ENCODE results near the gene FOCAD. TPM values are rescaled to one million over a fixed set of nuclear protein-coding genes. Genes with fewer than 3 reads are reported as not detected.

Gene FOCAD
- total and polyA plus RNA-seq, 2 experiments from 2014 or later: 20.8 to 67.4 TPM

- in situ Hi-C loops (cut with MboI): no loop called here
- Histone ChIP-seq H3K9me3 (ENCODE audit: low read depth) (no peaks in the 10 kb centered on the region), H4K20me1 (ENCODE audit: insufficient read depth) (no peaks in the 10 kb centered on the region), H3K79me2 (ENCODE audit: insufficient read depth) (peaks cover 10% of the 10 kb centered on the region; the same call in 1 of the 2 replicates), H3K4me2 (ENCODE audit: unreplicated experiment) (no peak overlapping the region), H2AFZ (no peak overlapping the region), H3K4me1 (ENCODE audit: insufficient read depth) (no peaks in the 10 kb centered on the region), H3F3A (ENCODE audit: insufficient read depth) (no peaks in the 10 kb centered on the region), H3K9ac (no peak overlapping the region), H3K36me3 (ENCODE audit: low read depth) (no peaks in the 10 kb centered on the region), H3K9me2 (ENCODE audit: insufficient read depth) (no peaks in the 10 kb centered on the region), H3K27ac (no peak overlapping the region), H3K27me3 (replicated peaks; ENCODE audit: insufficient read depth) (no peaks in the 10 kb centered on the region), H3K4me3 (no peak overlapping the region)
- 91 to 92% methylated on average over 2 of the region's 2 CpGs for WGBS, 2 experiments (ENCODE audit: low coverage in 1 of 2, low lambda C conversion rate in 2 of 2, missing lambda C conversion rate in 2 of 2)
- TF ChIP-seq EZH2phosphoT487 (IDR thresholded peaks at IDR 0.05; ENCODE audit: insufficient read depth, low read depth) (no peak), EZH2 (IDR thresholded peaks at IDR 0.05; ENCODE audit: insufficient read depth, poor library complexity, severe bottlenecking) (no peak)
- DNase-seq: peak; percentile 2
Measured at GRCh38 chr9:20848490-20848889, 164.4 kb downstream of the FOCAD start.

GRCh38 chr9:20853866-20854265 is 169.8 kb downstream of the FOCAD start:
- no peaks in the 10 kb centered on the region for H3K4me1 ChIP-seq (ENCODE audit: insufficient read depth)
- no peak for DNase-seq
- no peaks in the 10 kb centered on the region for H3K36me3 ChIP-seq (ENCODE audit: low read depth)
- no peaks in the 10 kb centered on the region for H4K20me1 ChIP-seq (ENCODE audit: insufficient read depth)
- no peak for TF ChIP-seq EZH2 (IDR thresholded peaks at IDR 0.05; ENCODE audit: insufficient read depth, poor library complexity, severe bottlenecking)
- TF ChIP-seq EZH2phosphoT487 (IDR thresholded peaks at IDR 0.05; ENCODE audit: insufficient read depth, low read depth): no peak
- H3F3A ChIP-seq (ENCODE audit: insufficient read depth): no peaks in the 10 kb centered on the region
- WGBS, 2 experiments (ENCODE audit: low coverage in 1 of 2, low lambda C conversion rate in 2 of 2, missing lambda C conversion rate in 2 of 2): 93 to 99% methylated on average over 2 of the region's 2 CpGs
- H3K9me2 ChIP-seq (ENCODE audit: insufficient read depth): no peaks in the 10 kb centered on the region
- H2AFZ ChIP-seq: no peak overlapping the region
- no peak overlapping the region for H3K9ac ChIP-seq
- in situ Hi-C loops (cut with MboI): no loop called here
- no peaks in the 10 kb centered on the region for H3K27me3 ChIP-seq (replicated peaks; ENCODE audit: insufficient read depth)
- no peaks in the 10 kb centered on the region for H3K79me2 ChIP-seq (ENCODE audit: insufficient read depth)
- H3K9me3 ChIP-seq (ENCODE audit: low read depth): no peaks in the 10 kb centered on the region
- no peak overlapping the region for H3K4me2 ChIP-seq (ENCODE audit: unreplicated experiment)
- no peak overlapping the region for H3K4me3 ChIP-seq
- no peak overlapping the region for H3K27ac ChIP-seq

GRCh38 chr9:20854444-20854843 is 170.4 kb downstream of the FOCAD start:
- 87 to 88% methylated on average over 4 of the region's 4 CpGs for WGBS, 2 experiments (ENCODE audit: low coverage in 1 of 2, low lambda C conversion rate in 2 of 2, missing lambda C conversion rate in 2 of 2)
- peak; percentile 4 for DNase-seq
- H3F3A ChIP-seq (ENCODE audit: insufficient read depth): no peaks in the 10 kb centered on the region
- no peaks in the 10 kb centered on the region for H3K36me3 ChIP-seq (ENCODE audit: low read depth)
- H3K9ac ChIP-seq: no peak overlapping the region
- no peaks in the 10 kb centered on the region for H3K4me1 ChIP-seq (ENCODE audit: insufficient read depth)
- no peaks in the 10 kb centered on the region for H3K27me3 ChIP-seq (replicated peaks; ENCODE audit: insufficient read depth)
- H3K27ac ChIP-seq: no peak overlapping the region
- no peak for TF ChIP-seq EZH2 (IDR thresholded peaks at IDR 0.05; ENCODE audit: insufficient read depth, poor library complexity, severe bottlenecking)
- TF ChIP-seq EZH2phosphoT487 (IDR thresholded peaks at IDR 0.05; ENCODE audit: insufficient read depth, low read depth): no peak
- H4K20me1 ChIP-seq (ENCODE audit: insufficient read depth): no peaks in the 10 kb centered on the region
- no peak overlapping the region for H3K4me2 ChIP-seq (ENCODE audit: unreplicated experiment)
- no peak overlapping the region for H2AFZ ChIP-seq
- H3K79me2 ChIP-seq (ENCODE audit: insufficient read depth): no peaks in the 10 kb centered on the region
- no peaks in the 10 kb centered on the region for H3K9me3 ChIP-seq (ENCODE audit: low read depth)
- in situ Hi-C loops (cut with MboI): no loop called here
- H3K9me2 ChIP-seq (ENCODE audit: insufficient read depth): no peaks in the 10 kb centered on the region
- H3K4me3 ChIP-seq: no peak overlapping the region

GRCh38 chr9:20863945-20864344 is 179.9 kb downstream of the FOCAD start:
- no peaks in the 10 kb centered on the region for H3K27me3 ChIP-seq (replicated peaks; ENCODE audit: insufficient read depth)
- peaks cover 8% of the 10 kb centered on the region; the same call in 1 of the 2 replicates for H3K36me3 ChIP-seq (ENCODE audit: low read depth)
- TF ChIP-seq EZH2 (IDR thresholded peaks at IDR 0.05; ENCODE audit: insufficient read depth, poor library complexity, severe bottlenecking): no peak
- no peak for TF ChIP-seq EZH2phosphoT487 (IDR thresholded peaks at IDR 0.05; ENCODE audit: insufficient read depth, low read depth)
- no peak overlapping the region for H3K4me3 ChIP-seq
- no peaks in the 10 kb centered on the region for H3K4me1 ChIP-seq (ENCODE audit: insufficient read depth)
- no peak overlapping the region for H3K9ac ChIP-seq
- no peaks in the 10 kb centered on the region for H3K9me2 ChIP-seq (ENCODE audit: insufficient read depth)
- H3K27ac ChIP-seq: no peak overlapping the region
- H3K79me2 ChIP-seq (ENCODE audit: insufficient read depth): no peaks in the 10 kb centered on the region
- no peak overlapping the region for H3K4me2 ChIP-seq (ENCODE audit: unreplicated experiment)
- 66 to 76% methylated on average over 2 of the region's 2 CpGs for WGBS, 2 experiments (ENCODE audit: low coverage in 1 of 2, low lambda C conversion rate in 2 of 2, missing lambda C conversion rate in 2 of 2)
- in situ Hi-C loops (cut with MboI): no loop called here
- no peaks in the 10 kb centered on the region for H4K20me1 ChIP-seq (ENCODE audit: insufficient read depth)
- no peak overlapping the region for H2AFZ ChIP-seq
- H3F3A ChIP-seq (ENCODE audit: insufficient read depth): no peaks in the 10 kb centered on the region
- DNase-seq: no peak
- H3K9me3 ChIP-seq (ENCODE audit: low read depth): no peaks in the 10 kb centered on the region

- Histone ChIP-seq H4K20me1 (ENCODE audit: insufficient read depth) (no peaks in the 10 kb centered on the region), H3K27me3 (replicated peaks; ENCODE audit: insufficient read depth) (no peaks in the 10 kb centered on the region), H2AFZ (no peak overlapping the region), H3K4me3 (no peak overlapping the region), H3K9me2 (ENCODE audit: insufficient read depth) (no peaks in the 10 kb centered on the region), H3K79me2 (ENCODE audit: insufficient read depth) (no peaks in the 10 kb centered on the region), H3K27ac (no peak overlapping the region), H3K9ac (no peak overlapping the region), H3K4me1 (ENCODE audit: insufficient read depth) (no peaks in the 10 kb centered on the region), H3K9me3 (ENCODE audit: low read depth) (no peaks in the 10 kb centered on the region), H3K4me2 (ENCODE audit: unreplicated experiment) (no peak overlapping the region), H3F3A (ENCODE audit: insufficient read depth) (no peaks in the 10 kb centered on the region), H3K36me3 (ENCODE audit: low read depth) (peaks cover 8% of the 10 kb centered on the region; the same call in 1 of the 2 replicates)
- 94% methylated on average over 4 of the region's 4 CpGs for WGBS, 2 experiments (ENCODE audit: low coverage in 1 of 2, low lambda C conversion rate in 2 of 2, missing lambda C conversion rate in 2 of 2)
- no peak for DNase-seq
- in situ Hi-C loops (cut with MboI): no loop called here
- TF ChIP-seq EZH2 (IDR thresholded peaks at IDR 0.05; ENCODE audit: insufficient read depth, poor library complexity, severe bottlenecking) (no peak), EZH2phosphoT487 (IDR thresholded peaks at IDR 0.05; ENCODE audit: insufficient read depth, low read depth) (no peak)
Measured at GRCh38 chr9:20865347-20865746, 181.3 kb downstream of the FOCAD start.

All from GM23248 (cell line).